ENCODE results near the gene ST7.

GRCh38 chr7:116934580-116934979 lies 18.7 kb upstream of the ST7 start:
- TF ChIP-seq ZFP3 (CRISPR knock-in tag; IDR thresholded peaks at IDR 0.05), result no peak
- TF ChIP-seq PATZ1 (CRISPR knock-in tag; IDR thresholded peaks at IDR 0.05; ENCODE audit: borderline replicate concordance), result no peak
- no peak for TF ChIP-seq ZNF70 (CRISPR knock-in tag; IDR thresholded peaks at IDR 0.05)
- TF ChIP-seq GLIS3 (CRISPR knock-in tag; IDR thresholded peaks at IDR 0.05), result no peak
- no peak for TF ChIP-seq CSRNP3 (CRISPR knock-in tag; IDR thresholded peaks at IDR 0.05)
- TF ChIP-seq ZNF8 (CRISPR knock-in tag; IDR thresholded peaks at IDR 0.05), result no peak
- TF ChIP-seq ARNTL (CRISPR knock-in tag; IDR thresholded peaks at IDR 0.05; ENCODE audit: borderline replicate concordance, low read depth), result no peak
- TF ChIP-seq POU6F1 (CRISPR knock-in tag; IDR thresholded peaks at IDR 0.05; ENCODE audit: borderline replicate concordance, low read depth), result no peak
- no peak for TF ChIP-seq ISL1 (CRISPR knock-in tag; IDR thresholded peaks at IDR 0.05)
- no peak for TF ChIP-seq TOX (CRISPR knock-in tag; IDR thresholded peaks at IDR 0.05; ENCODE audit: borderline replicate concordance)
- TF ChIP-seq CREB5 (CRISPR knock-in tag; IDR thresholded peaks at IDR 0.05; ENCODE audit: low read depth), result no peak
- no peak for TF ChIP-seq BACH2 (CRISPR knock-in tag; IDR thresholded peaks at IDR 0.05; ENCODE audit: borderline replicate concordance)

All from SK-N-SH treated with all-trans-retinoic acid at 6 μM for 48 hours (cell line).